DMS114 treated with DMSO at 0.1 percent for 48 hours (cell line): Measurements from ENCODE around the gene FMNL2.

Source experiments
- DNase-seq: peaks from one replicate; lab custom pipeline; 2025; ENCODE audit not compliant: unreplicated experiment; lab: John Stamatoyannopoulos, UW

The FMNL2 gene

DNA sequence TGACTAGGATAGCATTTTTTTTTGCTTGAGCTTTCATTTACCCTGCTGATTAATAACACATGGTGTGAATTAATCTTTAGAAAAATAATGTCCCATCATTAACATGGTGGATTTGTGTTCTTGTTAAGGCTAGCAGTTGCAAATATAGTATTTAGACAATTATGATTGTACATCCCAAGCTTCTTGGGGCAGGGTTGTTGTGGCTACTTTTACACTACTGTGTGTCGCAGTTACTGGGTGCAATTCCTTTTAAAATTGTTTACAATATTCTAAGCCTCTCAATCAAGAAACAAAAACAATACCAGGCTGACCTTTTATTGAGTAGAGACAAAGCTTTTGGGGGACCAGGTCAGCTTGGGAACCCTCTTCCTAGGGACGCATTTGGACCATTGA, 2.5 kb downstream of the FMNL2 start:
- no peak for DNase-seq

DNA sequence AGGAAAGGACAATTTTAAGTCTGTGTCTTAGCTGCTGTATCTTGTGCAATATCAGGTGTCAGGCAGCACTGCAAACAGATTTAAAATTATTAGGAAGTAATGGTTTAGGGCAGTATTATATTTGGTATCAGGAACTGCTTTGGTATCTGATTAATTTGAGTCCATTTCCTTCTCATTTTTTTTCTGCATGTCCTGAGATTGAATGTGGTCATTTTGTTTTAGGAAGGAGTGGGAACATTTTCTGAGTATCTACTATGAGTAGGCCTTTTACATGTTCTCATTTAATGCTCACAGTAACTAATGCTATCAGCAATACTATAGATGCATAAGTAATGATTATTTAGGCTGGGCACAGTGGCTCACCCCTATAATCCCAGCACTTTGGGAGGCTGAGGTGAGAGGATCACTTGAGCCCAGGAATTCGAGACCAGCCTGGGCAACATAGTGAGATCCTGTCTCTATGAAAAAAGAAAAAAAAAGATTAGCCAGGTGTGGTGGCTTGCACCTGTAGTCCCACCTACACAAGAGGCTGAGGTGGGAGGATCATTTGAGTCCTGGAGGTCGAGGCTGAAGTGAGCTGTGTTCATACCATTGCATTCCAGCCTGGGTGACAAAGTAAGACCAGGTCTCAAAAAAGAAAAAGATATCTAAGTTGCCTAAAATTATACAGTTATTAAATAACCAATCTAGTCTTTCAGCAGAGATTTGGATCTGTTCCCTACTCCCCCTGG, 4.7 kb downstream of the FMNL2 start:
- DNase-seq = no peak

DNA sequence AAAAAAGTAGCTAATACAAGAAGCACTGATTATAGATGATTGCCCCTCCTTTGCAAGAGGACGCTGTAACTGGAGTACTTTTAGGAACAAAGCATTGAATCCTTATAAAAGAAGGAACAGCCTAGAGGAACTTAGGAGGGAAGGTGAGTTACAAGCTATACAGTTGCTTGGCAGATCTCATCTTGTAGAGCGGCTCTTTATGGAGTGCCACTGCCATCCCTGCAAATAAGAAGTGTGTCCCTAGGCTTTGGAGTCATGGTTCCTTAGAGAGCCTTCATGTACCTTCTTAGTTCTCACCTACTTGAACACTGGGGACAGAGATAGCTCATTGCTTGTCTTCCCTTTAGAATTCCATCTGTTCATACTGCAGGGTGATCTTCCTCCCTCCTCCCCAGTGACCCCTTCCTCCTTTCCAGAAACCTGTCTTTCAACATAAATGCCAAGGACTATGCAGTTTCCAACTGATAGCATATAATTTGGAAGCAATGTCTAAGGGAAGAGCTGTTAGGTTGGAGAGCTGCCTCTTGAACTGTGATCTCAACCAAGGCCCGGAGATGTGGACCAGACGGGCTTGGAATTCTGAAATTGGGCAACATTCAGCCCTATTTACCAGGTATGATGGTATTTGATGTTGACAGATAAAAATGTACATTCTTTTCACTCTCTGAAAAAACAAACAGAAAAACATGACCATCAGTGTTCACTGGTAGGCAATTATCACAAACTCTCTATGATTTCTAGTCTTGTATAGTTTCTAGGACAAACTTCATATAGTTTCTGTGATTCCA, 7.5 kb downstream of the FMNL2 start:
- DNase-seq = no peak

DNA sequence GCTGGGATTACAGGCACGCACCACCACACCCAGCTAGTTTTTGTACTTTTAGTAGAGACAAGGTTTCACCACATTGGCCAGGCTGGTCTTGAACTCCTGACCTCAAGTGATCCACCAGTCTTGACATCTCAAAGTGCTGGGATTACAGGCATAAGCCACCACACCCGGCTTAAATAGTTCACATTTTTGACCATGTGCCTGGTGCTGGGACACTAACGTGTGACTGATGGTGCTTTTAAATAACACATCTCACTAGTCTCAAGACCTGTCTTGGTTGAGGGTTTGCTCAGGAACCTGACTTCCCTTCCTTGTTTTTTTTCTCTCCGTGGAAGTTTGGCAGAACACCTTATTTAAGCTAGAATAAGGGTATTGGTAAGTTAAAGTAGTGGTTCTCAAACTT, 8.5 kb downstream of the FMNL2 start:
- DNase-seq = no peak

DNA sequence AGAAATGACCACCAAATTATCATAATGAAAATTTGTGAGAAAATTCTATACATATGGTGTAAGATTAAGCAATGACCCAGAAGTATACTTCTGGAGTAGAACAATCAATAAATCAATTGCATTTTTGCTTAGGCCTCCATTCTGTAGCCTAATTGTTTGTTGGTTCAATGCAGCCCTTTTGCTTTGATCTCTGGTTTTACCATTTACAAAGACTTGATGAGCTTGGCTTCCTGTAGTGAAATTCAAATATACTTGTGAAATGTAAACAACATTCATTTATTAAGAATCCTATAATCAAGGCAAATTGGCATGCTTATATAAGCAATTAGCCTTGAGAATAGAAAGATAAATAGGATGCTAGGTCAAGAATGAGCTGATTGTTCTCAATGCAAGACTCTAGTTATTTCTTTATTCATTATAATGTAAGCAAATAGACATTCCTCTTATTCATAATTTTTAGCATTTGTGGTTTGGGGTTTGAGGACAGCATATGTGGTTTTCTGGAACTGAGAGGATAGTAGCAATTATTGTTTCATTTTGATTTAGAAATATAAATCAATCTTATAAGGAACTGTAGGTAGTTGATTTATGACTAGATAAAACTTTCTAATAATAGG, 9.7 kb downstream of the FMNL2 start:
- DNase-seq = no peak

DNA sequence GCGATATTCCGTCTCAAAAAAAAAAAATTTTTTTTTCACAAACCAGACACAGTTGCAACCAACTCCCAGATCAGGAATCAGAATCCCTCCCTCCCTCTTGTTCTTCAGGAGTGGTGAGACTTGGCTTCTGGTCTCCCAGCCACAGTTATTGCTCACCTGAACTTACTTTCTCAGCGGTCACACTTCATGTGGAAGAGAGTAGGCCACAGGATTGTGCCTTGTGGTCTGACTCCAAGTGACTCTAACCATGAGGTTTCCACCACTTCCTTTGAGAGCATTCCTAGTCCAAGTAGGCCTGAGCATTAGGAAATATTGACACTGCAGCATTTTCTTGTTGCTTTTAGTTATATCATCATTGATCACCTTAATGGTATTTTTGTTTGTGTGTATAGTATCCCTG, 12.1 kb downstream of the FMNL2 start:
- no peak for DNase-seq

DNA sequence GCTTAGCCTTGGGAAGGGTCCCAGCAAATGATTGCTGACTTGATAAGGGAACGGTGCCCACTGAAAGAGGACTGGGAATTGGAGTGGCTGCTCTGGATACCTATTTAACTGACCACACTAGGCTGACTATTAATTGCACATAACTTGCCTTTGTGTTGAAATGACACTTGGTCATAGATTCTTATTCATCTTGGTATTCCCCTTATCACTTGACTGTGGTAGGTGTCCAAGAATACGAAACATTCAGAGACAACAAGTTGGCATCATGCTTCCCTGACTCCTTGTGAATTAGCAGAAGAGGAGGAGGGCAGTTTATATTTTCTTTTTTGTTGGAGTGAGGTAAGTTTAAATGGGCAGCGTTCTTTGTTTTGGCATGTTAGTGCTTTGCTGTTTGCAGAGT, 13.4 kb downstream of the FMNL2 start:
- no peak for DNase-seq

DNA sequence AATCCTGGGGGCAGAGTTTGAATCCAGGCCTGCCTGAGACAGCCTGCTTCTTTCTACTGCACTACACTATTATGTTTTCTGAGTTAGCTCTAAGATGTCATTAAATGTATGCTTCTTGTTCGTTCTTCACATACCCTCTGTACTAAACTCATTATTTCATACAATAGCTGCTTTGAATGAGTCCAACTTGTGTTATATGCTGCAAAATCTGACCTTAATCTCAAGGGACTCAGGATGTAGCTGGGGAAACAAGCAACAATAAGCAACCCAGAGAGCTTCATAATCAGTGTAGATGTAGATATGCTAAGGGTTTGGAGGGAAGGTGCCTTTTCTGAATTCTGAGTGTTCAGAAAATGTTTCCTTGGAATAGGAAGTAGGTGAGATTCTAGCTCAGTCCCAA, 14.4 kb downstream of the FMNL2 start:
- DNase-seq = no peak

DNA sequence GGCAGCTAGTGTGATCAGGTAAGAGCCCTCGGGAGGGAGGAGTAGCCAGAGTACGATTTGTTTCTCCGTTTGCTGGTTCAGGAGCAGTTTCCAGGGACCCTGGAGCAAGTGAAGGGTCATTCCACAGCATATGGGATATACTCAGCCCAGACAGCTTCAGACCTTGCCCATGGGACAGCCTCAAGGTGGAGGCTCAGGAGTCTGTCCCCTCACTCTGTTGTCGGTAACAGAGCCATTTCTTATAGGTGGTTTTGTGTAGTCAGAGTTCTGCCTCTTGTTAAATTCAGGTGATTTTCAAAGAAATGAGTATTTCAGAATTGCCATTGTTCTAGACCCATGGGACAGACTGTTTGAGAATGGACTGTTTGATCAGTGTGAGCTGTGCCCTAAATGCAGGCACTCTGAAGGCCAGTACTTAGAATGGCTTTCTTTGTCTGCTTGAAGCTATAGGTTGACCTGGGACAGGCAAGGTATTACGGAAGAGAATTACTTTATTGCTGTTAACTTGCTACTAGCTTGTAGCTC, 15.2 kb downstream of the FMNL2 start:
- no peak for DNase-seq

DNA sequence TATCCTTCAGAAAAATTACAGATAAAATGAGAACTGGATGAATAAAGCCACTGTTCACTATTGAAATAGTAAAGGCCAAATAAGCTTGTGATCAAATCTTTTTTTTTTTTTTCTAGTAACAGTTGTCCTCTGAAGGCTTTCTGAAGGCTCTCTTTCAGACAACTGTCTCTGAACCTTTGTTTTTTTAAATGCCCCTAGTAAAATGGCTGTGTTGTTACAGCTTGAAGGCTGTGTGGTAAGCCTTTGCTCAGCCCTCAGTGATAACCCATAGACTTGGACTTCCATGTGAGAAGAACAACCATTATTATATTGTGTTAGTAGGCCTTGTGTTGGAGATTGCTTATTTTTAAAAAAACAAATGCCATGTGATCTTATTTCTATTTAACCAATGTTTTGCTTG, 17.6 kb downstream of the FMNL2 start:
- DNase-seq = no peak

DNA sequence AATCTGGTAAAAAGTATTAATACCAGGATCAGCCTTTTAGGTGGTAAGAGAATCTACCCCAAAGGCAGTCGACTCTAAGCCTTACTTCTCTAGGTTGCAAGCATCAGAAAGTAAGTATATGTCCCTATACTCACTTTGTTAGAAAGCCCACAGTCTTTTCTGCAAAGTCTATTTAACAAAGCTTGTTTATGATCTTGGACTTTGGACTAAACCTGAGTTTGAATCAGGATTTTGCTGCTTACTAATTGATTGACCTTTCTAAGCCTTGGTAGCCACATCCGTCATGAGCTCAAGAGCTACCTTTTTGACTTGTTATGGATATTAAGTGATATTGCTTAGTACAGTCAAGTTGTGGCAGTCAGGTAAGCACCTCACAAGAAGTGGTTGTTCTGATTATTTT, 18.4 kb downstream of the FMNL2 start:
- no peak for DNase-seq

DNA sequence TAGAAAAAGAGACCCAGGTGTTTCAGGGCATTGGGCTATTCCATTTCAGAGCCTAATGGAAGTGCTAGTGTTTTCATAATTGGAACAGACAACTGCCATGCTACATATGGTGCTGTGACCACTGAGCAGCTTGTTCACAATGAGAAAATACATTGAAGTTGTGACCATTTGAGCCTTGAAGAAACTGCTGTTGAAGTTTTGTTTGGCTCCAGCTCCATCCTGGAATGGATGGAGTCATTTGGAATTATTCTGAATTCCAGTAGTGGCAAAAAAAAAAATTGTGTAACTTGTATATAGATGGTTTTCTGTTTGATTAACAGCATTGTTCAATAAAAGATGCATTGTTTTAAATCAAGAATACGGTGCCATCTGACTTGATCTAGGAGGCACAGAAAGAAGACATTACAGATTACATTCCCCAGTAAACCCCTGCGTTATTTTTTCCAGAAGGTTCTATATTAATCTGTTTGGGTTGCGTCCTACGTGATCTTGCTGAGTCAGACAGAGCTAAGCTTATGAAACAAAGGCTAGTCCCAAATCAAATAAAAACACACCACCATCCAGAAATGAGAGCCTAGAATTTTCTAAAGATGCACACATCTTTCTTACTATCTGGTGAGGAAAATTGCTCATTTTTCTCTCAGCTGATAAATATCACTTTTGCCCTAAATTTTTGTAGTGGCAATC, 19.2 kb downstream of the FMNL2 start:
- no peak for DNase-seq

DNA sequence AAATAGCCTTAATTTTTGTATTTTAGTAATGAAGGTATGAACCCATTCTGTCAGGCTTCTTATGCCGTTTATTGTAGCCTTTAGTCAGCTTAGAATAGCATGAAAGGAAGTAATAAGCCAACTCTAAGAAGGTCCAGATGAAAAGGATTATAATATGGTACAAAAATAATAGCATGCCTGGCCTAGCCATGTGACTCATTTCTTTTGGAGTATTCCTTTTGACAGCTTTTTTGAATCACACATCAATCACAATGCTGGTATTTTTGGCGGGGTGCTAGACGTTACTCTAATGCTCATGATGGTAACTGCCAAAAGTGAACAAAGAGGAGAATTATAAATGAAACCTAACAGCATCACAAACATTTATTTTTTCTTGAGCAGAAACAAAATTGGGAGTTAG, 19.9 kb downstream of the FMNL2 start:
- DNase-seq = no peak

DNA sequence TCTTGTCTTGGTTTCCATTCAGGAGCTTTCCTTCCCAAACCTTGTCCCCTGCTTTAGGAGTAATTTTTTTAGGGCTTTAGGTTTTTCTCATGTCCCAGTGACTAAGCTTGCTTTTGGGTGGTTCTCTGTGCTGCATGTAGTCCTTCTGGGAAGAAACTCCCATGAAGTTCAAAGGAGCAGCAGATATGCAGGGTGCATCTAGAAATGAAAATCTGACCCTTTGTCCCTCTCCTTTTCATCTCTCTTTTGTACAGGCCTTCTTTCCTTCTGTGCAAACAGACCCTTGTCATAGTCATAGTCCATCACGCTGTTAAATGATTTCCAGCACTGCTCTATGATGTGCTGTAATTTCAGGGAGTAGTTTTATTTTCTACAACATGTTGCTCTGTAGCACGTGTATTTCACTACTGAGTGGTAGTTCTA, 20.4 kb downstream of the FMNL2 start:
- DNase-seq = no peak

DNA sequence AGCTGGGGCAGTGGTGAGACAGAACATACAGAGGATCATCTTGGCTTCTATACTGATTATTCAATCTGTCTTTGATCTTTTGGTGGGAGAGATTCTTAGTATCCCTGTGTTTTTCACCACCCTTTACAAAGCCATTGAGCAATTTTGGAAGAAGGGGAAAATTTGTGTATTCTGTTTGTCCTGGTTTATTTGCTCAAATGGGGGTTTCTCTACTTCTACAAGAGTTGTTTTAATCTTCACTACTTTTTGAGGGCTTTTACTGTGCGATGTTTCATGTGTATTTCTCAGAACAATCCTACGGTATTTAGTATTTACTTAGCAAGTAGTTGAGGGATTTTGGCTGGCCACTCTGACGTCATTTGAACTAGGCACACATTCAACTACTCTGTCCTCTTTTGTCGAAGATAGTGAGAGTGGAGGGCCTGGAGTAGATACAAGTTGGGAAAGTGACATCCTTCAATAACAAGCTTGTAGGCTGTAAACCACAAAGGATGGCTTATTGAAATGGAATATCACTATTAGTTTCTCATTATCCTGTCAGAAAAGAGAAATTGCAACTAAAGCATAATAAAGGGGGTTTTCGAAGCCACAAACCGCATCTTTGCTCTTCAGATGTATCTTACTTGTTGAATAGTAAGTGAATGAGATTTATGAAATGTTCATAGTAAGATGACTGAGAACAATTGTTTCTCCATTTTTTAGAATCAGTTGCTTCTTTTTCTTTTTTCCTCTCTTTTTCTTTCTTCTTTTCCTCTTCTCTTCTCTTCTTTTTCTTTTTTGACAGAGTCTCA, 24.8 kb downstream of the FMNL2 start:
- DNase-seq = no peak

DNA sequence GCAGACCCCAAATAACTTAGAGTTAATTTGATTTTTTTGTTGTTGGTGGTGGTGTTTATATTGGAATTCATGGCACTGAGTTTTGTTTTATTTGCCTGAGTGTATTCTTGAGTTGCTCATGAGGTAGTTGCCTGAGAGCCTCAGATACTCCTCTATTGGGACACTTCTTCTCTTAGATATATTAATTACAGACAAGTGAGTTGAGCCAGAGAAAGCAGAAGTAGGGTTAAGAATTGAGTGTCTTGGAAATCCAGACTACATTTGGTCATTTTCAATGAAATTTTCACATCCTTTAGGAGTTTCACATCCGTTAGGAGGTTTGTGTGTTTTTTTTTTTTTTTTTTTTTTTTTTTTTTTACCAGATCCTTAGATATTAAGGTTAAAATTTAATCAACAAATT, 29.0 kb downstream of the FMNL2 start:
- DNase-seq = no peak

DNA sequence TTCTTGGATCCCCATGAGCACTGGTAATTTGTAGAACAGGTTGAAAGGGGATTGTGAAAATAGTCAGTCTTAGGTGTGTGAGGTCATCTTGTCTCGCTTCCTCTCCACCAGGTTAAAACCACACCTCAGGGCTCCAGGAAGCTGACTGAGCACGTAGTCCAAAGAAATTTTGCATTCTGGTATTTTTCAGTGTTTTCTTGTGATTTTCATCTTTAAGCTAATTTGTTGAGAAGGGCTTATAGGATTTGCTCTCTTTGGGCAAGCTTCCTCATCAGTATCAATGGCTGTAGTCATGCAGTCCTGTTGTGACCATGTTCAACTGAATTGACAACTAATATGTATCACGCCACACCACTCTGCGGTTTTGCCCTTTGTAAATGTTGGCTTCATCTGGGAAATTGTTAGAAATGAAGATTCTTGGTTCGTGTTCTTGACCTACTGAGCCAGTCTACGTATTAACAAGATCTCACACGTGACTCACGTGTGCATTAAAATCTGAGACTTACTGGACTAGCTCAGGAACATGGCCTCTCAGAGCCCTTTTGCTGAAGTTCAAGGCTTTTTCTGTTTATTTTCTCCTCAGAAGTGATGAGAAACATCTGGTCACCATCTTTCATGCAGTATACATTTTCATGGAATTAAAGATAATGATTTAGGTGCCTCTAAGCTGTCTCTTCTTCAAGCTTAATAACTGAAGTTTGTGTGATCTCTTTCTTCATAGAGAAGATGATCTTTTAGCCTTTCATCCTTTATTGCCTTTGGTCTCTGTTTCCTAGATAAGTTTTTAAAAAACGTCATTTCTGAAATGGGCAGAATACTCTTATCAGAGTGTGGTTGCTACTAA, 32.8 kb downstream of the FMNL2 start:
- no peak for DNase-seq

DNA sequence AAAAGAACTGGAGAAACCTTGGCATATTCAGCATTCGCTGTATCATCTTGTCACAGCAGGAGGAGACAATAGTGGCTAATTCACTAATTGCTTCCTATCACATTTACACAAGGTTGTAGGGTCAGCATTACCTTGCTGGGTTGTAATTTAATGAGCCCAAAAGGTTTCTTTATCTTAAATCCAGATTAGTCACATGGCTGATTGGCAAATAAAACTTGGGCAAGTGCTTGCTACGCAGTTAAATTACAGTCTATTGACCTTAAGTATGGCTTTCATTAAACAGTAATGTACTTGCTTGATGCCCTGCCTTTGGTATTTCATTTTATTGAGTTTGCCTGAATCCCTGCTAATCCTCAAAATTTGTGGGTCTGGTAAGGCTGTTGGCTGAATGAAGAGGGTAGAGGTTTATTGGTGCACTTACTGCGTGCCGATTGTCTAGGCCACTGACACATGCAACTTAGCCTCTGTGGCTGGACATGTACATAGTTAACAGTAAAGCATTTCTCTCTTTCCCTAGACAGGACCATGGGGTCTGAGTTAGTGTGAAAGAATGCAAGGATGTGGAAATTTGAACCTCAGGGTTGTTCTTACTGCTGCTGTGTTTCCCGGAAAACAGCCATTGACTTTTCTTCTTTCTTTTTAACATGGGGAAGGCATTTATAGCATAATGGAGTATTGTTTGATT, 34.3 kb downstream of the FMNL2 start:
- DNase-seq = no peak

DNA sequence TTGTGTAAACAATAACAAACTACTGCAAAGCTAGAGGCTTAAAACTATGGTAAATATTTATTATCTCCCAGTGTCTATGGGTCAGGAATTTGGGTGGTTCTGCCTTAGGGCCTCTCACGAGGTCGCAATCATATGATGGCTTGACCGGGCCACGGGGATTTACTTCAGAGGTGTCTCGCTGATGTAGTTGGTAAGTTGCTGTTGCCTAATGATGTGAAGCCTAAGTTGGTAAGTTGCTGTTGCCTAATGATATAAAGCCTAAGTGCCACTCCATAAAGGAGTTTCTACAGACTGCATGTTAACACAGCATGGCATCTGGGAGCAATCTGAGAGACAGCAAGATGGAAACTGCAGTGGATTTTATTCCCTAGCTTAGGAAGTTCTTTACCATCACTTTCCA, 35.8 kb downstream of the FMNL2 start:
- DNase-seq = no peak
